ENCODE data around the gene ANKRD65. TPM values are rescaled to one million over a fixed set of nuclear protein-coding genes. Genes with fewer than 3 reads are reported as not detected.
A peak's percentile ranks its signal among the peaks of the same experiment; 100 is the strongest.
"Not testable (repeated sequence)": the region's sequence is repeated elsewhere in the genome, so short reads cannot be mapped to it uniquely, and the experiment has no call there.

Gene ANKRD65
- total RNA-seq (2022), result not detected in 2 replicates
- Bru-seq, nascent RNA, result not detected
- percentile 13 among the genes with signal in this experiment for BruChase-seq, experiment 1, labeled RNA remaining after a 6-hour chase
- not detected for BruChase-seq, experiment 2, labeled RNA remaining after a 2-hour chase
- long read RNA-seq, result 0 reads

DNA sequence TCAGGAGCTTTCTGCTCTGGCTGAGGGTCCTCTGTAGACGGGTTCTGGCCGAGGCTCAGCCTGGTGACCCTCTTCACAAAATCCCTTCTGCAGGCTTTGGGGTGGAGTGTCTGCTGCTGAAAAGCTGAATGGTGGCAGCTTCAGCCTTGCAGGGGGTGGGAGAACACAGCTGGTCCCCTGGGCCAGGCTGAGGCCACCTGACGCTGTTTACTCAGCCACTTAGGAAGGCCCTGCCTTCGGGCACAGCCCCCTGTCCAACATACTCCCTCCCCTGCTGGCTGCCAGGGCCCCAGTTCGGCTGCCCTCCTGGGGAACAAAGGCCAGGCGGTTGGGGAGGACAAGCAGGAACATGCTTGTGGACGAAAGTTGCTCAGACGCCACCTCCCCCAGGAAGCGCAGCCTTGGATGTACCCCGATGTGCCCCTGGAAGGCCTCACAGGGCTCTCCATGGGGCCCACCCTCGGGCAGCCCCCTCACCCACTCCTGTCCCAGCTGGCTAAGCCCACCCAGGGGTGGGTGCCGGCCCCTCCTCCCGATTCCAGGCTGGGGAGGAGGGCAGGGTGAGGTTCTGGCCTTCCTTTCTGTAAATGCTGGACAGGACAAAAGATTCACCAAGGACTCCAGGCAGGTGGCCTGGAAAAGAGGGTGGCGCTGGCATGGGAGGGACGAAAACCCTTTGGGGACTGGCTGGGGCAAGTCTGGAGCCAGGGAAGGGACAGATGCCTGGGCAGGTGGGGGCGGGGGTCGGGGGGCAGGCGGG is at the start of gene ANKRD65:
Gene ANKRD65 (minus strand): TSS at position 130 of the 760 bp plus-strand sequence. CDS start 271 bp downstream, outside the sequence.
- Mint-ChIP-seq H3K27me3 (ENCODE audit: unreplicated experiment) (no peaks in the 10 kb centered on the region), H3K36me3 (ENCODE audit: insufficient read depth, unreplicated experiment) (peaks cover 14% of the 10 kb centered on the region), H3K27ac (ENCODE audit: unreplicated experiment) (no peak within 1 kb of the TSS), H3K4me3 (ENCODE audit: low read depth, unreplicated experiment) (peak within 1 kb of the TSS; percentile 47), H3K9me3 (ENCODE audit: low read depth, unreplicated experiment) (no peaks in the 10 kb centered on the region), H3K4me1 (ENCODE audit: low read depth, unreplicated experiment) (peaks cover 7% of the 10 kb centered on the region)
- BruUV-seq (replicated peaks), result no TSS peak
- intact Hi-C loops (cut with micrococcal nuclease; ENCODE audit: unreplicated experiment), result no loop called here
- TF ChIP-seq, protein P1, sequence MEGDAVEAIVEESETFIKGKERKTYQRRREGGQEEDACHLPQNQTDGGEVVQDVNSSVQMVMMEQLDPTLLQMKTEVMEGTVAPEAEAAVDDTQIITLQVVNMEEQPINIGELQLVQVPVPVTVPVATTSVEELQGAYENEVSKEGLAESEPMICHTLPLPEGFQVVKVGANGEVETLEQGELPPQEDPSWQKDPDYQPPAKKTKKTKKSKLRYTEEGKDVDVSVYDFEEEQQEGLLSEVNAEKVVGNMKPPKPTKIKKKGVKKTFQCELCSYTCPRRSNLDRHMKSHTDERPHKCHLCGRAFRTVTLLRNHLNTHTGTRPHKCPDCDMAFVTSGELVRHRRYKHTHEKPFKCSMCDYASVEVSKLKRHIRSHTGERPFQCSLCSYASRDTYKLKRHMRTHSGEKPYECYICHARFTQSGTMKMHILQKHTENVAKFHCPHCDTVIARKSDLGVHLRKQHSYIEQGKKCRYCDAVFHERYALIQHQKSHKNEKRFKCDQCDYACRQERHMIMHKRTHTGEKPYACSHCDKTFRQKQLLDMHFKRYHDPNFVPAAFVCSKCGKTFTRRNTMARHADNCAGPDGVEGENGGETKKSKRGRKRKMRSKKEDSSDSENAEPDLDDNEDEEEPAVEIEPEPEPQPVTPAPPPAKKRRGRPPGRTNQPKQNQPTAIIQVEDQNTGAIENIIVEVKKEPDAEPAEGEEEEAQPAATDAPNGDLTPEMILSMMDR (IDR thresholded peaks at IDR 0.05; ENCODE audit: unreplicated experiment), result no peak
- CTCF ChIA-PET, result no interaction called here
- DNase-seq, result no peak

DNA sequence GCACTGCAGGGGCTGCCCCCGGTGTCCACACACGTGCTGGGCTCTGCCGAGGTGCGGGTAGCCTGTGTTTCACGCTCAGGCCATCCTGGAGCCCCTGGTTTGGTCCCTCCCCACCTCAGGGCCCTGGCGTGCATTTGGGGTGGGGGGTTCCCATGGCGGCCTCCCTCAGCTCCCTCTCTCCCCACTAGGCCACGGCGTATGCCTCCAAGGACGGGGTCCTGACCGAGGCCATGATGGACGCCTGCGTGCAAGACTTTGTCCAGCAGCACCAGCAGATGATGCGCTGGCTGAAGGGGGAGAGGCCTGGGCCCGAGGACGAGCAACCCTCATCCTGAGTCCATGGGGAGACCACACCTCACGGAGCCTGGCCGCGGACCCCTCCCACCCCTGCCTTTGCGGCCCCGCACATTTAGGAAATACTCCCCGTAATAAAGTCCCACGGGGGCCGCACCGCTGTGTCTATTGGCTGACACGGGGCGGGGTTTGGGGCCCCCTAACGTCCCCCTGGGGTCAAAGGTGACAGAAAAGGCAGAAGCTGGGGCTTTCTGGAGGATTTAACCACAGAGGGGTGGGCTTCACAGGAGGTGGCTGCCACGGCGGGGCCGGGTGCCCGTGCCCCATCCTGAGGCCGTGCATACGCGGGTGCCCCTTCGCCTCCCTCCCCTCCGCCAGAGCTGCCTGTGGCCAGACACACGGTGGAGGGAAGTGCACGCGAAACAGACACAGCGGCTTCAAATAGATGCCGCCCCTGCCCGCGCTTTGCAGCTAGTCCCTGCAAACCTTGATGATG is 47.3 kb upstream of the ANKRD65 start:
- intact Hi-C loops (cut with micrococcal nuclease; ENCODE audit: unreplicated experiment); CTCF ChIA-PET: not testable (repeated sequence)
- peaks cover 32% of the 10 kb centered on the region for H3K36me3 Mint-ChIP-seq (ENCODE audit: insufficient read depth, unreplicated experiment)

DNA sequence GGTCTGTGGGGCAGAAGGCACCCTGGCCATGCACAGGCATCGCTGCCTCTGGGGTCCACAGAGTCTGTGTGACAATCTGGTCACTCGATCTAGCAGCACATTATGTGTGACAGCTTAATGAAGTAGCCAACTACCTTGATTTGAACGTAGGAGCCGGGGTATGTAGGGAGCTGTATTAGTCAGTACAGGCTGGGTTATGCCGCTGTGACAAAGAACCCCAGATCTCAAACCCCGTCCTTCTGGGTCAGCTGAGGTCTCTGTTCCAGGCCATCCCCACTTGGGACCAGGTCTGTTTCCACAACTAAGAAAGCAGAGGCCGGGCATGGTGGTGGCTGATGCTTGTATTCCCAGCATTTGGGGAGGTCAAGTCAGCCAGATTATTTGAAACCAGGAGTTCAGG is 42.2 kb upstream of the ANKRD65 start:
- Mint-ChIP-seq H3K9me3 (ENCODE audit: low read depth, unreplicated experiment) (no peaks in the 10 kb centered on the region), H3K27me3 (ENCODE audit: unreplicated experiment) (no peaks in the 10 kb centered on the region), H3K4me1 (ENCODE audit: low read depth, unreplicated experiment) (no peaks in the 10 kb centered on the region), H3K36me3 (ENCODE audit: insufficient read depth, unreplicated experiment) (no peaks in the 10 kb centered on the region), H3K4me3 (ENCODE audit: low read depth, unreplicated experiment) (no peak overlapping the region), H3K27ac (ENCODE audit: unreplicated experiment) (no peak overlapping the region)
- CTCF ChIA-PET, result no interaction called here
- intact Hi-C loops (cut with micrococcal nuclease; ENCODE audit: unreplicated experiment), result no loop called here
- no TSS peak for BruUV-seq (replicated peaks)
- DNase-seq, result no peak
- TF ChIP-seq, protein P1 (IDR thresholded peaks at IDR 0.05; ENCODE audit: unreplicated experiment), result no peak

More for the DNA sequence above, 47.3 kb upstream of the ANKRD65 start:
- not testable (repeated sequence) for H3K9me3 Mint-ChIP-seq (ENCODE audit: low read depth, unreplicated experiment); H3K4me3 Mint-ChIP-seq (ENCODE audit: low read depth, unreplicated experiment); DNase-seq; H3K4me1 Mint-ChIP-seq (ENCODE audit: low read depth, unreplicated experiment); H3K27me3 Mint-ChIP-seq (ENCODE audit: unreplicated experiment); BruUV-seq (replicated peaks); H3K27ac Mint-ChIP-seq (ENCODE audit: unreplicated experiment)

DNA sequence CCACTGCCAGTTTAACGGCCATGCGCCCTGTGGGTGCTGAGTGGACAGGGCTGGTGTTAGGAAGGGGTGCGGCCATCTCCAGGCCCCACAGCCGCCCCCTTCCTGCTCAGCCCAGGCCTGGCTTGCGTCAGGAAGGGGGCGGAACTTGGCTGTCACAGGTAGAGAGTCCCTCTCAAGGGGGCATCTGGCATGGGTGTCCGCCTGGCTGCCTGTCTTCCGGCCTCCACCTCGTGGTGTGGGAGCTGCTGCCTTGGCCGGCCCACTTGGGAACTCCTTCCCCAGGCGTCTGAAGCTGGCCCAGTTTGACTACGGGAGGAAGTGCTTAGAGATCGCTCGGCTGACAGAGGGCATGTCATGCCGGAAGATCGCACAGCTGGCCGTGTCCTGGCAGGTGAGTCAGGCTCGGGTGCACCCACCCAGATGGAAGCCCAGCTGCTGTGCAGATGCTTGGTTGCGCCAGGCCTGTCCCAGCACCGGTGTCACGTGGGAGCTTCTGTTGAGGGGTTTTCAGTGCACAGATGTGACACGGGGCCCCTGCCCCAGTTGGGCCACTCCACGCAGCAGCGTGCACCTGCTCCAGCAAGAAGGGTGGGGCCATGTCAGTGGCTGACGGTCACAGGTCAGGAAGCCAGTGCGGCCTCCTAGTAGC is 41.4 kb upstream of the ANKRD65 start:
- H3K27ac Mint-ChIP-seq (ENCODE audit: unreplicated experiment), result no peak overlapping the region
- no peak for DNase-seq
- no peak overlapping the region for H3K4me3 Mint-ChIP-seq (ENCODE audit: low read depth, unreplicated experiment)
- no TSS peak for BruUV-seq (replicated peaks)
- no peaks in the 10 kb centered on the region for H3K4me1 Mint-ChIP-seq (ENCODE audit: low read depth, unreplicated experiment)
- H3K36me3 Mint-ChIP-seq (ENCODE audit: insufficient read depth, unreplicated experiment), result no peaks in the 10 kb centered on the region
- intact Hi-C loops (cut with micrococcal nuclease; ENCODE audit: unreplicated experiment), result no loop called here
- TF ChIP-seq, protein P1 (IDR thresholded peaks at IDR 0.05; ENCODE audit: unreplicated experiment), result no peak
- CTCF ChIA-PET, result no interaction called here
- H3K27me3 Mint-ChIP-seq (ENCODE audit: unreplicated experiment), result no peaks in the 10 kb centered on the region
- H3K9me3 Mint-ChIP-seq (ENCODE audit: low read depth, unreplicated experiment), result no peaks in the 10 kb centered on the region
